Measurements from ENCODE around the gene ZC3HAV1.
"Not testable (repeated sequence)": the region's sequence is repeated elsewhere in the genome, so short reads cannot be mapped to it uniquely, and the experiment has no call there.

The ZC3HAV1 gene

GRCh38 chr7:139054656-139055055 lies 54.9 kb downstream of the ZC3HAV1 start:
- in situ Hi-C loops (cut with MboI; ENCODE audit: low sequenced_read_pairs): not testable (repeated sequence)

- in situ Hi-C loops (cut with MboI; ENCODE audit: low sequenced_read_pairs): no loop called here
Observed at GRCh38 chr7:139054101-139054500, 55.4 kb downstream of the ZC3HAV1 start.

- in situ Hi-C loops (cut with MboI; ENCODE audit: low sequenced_read_pairs): no loop called here
Observed at GRCh38 chr7:139051655-139052054, 57.9 kb downstream of the ZC3HAV1 start.

- in situ Hi-C loops (cut with MboI; ENCODE audit: low sequenced_read_pairs): no loop called here
Observed at GRCh38 chr7:139049936-139050335, 59.6 kb downstream of the ZC3HAV1 start.

GRCh38 chr7:139049111-139049510 lies 60.4 kb downstream of the ZC3HAV1 start:
- in situ Hi-C loops (cut with MboI; ENCODE audit: low sequenced_read_pairs): no loop called here

GRCh38 chr7:139047970-139048369 lies 61.5 kb downstream of the ZC3HAV1 start:
- in situ Hi-C loops (cut with MboI; ENCODE audit: low sequenced_read_pairs): no loop called here

GRCh38 chr7:139046143-139046542 lies 63.4 kb downstream of the ZC3HAV1 start:
- in situ Hi-C loops (cut with MboI; ENCODE audit: low sequenced_read_pairs): no loop called here

GRCh38 chr7:139044813-139045794 lies 64.4 kb downstream of the ZC3HAV1 start:
- in situ Hi-C loops (cut with MboI; ENCODE audit: low sequenced_read_pairs): no loop called here

- in situ Hi-C loops (cut with MboI; ENCODE audit: low sequenced_read_pairs): no loop called here
Observed at GRCh38 chr7:139043823-139044812, 65.4 kb downstream of the ZC3HAV1 start.

GRCh38 chr7:139041378-139042085 lies 68.0 kb downstream of the ZC3HAV1 start:
- in situ Hi-C loops (cut with MboI; ENCODE audit: low sequenced_read_pairs): no loop called here

GRCh38 chr7:139038691-139039090 lies 70.8 kb downstream of the ZC3HAV1 start:
- in situ Hi-C loops (cut with MboI; ENCODE audit: low sequenced_read_pairs): no loop called here

- in situ Hi-C loops (cut with MboI; ENCODE audit: low sequenced_read_pairs): no loop called here
Observed at GRCh38 chr7:139036901-139037300, 72.6 kb downstream of the ZC3HAV1 start.

GRCh38 chr7:139035586-139036353 lies 73.8 kb downstream of the ZC3HAV1 start, which contains the start of gene ZC3HAV1L:
TSS of gene ZC3HAV1L (minus strand) at chr7:139036042. CDS start at chr7:139036017, 25 bp downstream.
- in situ Hi-C loops (cut with MboI; ENCODE audit: low sequenced_read_pairs): no loop called here

GRCh38 chr7:139034855-139035585 lies 74.5 kb downstream of the ZC3HAV1 start:
- in situ Hi-C loops (cut with MboI; ENCODE audit: low sequenced_read_pairs): no loop called here

GRCh38 chr7:139034336-139034735 lies 75.2 kb downstream of the ZC3HAV1 start:
- in situ Hi-C loops (cut with MboI; ENCODE audit: low sequenced_read_pairs): no loop called here

GRCh38 chr7:139033346-139034114 lies 76.0 kb downstream of the ZC3HAV1 start:
- in situ Hi-C loops (cut with MboI; ENCODE audit: low sequenced_read_pairs): no loop called here

GRCh38 chr7:139032473-139032872 lies 77.0 kb downstream of the ZC3HAV1 start:
- in situ Hi-C loops (cut with MboI; ENCODE audit: low sequenced_read_pairs): no loop called here

GRCh38 chr7:139029353-139029752 lies 80.2 kb downstream of the ZC3HAV1 start:
- in situ Hi-C loops (cut with MboI; ENCODE audit: low sequenced_read_pairs): no loop called here
